Rectal smooth muscle tissue (tissue), 1 donor: Measurements from ENCODE around the gene ZNF862.

ENCODE experiments used
- H3K27ac ChIP-seq: one replicate; pipeline ENCODE4 v1.7.0; 2013; ENCODE audit warnings: low read depth, low read length, inconsistent platforms
- H3K27me3 ChIP-seq: one replicate; pipeline ENCODE4 v1.7.0; 2013; ENCODE audit warnings: low read length; ENCODE audit not compliant: control insufficient read depth, insufficient read depth
- H3K36me3 ChIP-seq: one replicate; pipeline ENCODE4 v1.7.0; 2013; ENCODE audit warnings: low read length; ENCODE audit not compliant: control insufficient read depth, insufficient read depth
- H3K4me1 ChIP-seq: one replicate; pipeline ENCODE4 v1.7.0; 2013; ENCODE audit warnings: low read length; ENCODE audit not compliant: control insufficient read depth, insufficient read depth
- H3K4me3 ChIP-seq: one replicate; pipeline ENCODE4 v1.7.0; 2013; ENCODE audit warnings: low read length
- H3K9ac ChIP-seq: one replicate; pipeline ENCODE4 v1.7.0; 2013; ENCODE audit warnings: low read length

The ZNF862 gene

DNA sequence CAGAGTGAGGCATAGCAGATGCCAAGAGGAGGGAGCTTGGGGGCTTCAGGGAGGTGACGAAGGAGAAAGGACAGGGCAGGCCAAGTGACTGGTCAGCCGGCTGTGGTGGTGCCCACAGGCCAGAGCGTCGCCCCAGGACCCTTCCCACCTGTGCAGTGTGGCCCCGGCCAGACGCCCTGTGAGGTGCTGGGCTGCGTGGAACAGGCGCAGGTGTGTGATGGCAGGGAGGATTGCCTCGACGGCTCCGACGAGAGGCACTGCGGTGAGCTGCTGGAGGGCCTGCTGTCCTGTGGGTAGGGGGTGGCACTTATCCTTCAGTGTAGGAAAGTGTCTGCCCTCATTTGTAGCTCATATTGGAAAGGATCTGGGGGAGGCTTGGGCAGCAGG lies 38.0 kb upstream of the ZNF862 start:
- H3K27ac ChIP-seq, result no peak overlapping the region

DNA sequence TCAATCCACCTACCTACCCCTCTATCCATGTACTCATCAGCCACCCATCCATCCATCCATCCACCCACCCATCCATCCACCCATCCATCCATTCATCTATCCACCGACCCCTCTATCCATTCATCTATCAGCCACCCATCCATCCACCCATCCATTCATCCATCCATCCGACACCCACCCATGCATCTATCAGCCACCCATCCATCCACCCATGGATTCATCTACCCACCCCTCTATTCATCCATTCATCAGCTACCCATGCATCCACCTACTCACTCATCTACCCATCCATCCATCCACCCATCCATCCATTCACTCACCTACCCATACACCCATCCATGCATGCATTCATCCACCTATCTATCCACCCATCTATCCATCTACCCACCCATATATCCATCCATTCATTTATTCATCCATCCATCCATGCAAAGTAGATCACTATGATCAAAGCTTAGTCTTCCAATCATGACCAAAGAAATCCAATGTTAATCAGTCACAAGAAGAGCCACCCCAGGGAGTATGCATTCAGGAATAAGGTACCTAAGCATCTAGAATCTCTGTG lies 37.1 kb upstream of the ZNF862 start:
- Histone ChIP-seq H3K9ac (no peak overlapping the region), H3K4me1 (no peaks in the 10 kb centered on the region), H3K27me3 (peaks cover 3% of the 10 kb centered on the region), H3K27ac (no peak overlapping the region), H3K36me3 (no peaks in the 10 kb centered on the region), H3K4me3 (no peak overlapping the region)

More for the DNA sequence above, 38.0 kb upstream of the ZNF862 start:
- Histone ChIP-seq H3K36me3 (no peaks in the 10 kb centered on the region), H3K9ac (no peak overlapping the region), H3K4me1 (no peaks in the 10 kb centered on the region), H3K4me3 (no peak overlapping the region), H3K27me3 (peaks cover 3% of the 10 kb centered on the region)

DNA sequence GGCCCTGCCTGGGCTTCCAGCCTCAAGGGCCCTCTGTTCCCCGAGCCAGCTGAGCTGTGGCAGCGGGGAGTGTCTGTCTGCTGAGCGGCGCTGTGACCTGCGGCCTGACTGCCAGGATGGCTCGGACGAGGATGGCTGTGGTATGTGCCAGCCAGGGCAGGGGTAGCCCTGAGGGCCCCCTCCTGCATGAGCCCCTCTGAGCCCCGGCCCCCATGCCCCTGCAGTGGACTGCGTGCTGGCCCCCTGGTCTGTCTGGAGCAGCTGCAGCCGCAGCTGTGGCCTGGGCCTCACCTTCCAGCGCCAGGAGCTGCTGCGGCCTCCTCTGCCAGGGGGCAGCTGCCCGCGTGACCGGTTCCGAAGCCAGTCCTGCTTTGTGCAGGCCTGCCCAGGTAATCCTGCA lies 36.4 kb upstream of the ZNF862 start:
- Histone ChIP-seq H3K4me1 (no peaks in the 10 kb centered on the region), H3K4me3 (no peak overlapping the region), H3K36me3 (no peaks in the 10 kb centered on the region), H3K27ac (no peak overlapping the region), H3K27me3 (peaks cover under 1% of the 10 kb centered on the region), H3K9ac (no peak overlapping the region)

DNA sequence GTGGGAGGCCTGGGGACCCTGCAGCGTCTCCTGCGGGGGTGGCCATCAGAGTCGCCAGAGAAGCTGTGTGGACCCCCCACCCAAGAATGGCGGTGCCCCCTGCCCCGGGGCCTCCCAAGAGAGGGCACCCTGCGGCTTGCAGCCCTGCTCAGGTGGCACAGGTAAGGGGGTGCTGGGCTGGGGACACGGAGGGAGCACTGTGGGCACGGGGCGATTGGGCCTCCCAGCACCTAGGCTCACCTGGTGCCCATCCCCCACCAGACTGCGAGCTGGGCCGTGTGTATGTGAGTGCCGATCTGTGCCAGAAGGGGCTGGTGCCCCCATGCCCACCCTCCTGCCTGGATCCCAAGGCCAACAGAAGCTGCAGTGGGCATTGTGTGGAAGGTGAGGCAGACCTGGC lies 35.2 kb upstream of the ZNF862 start:
- no peaks in the 10 kb centered on the region for H3K4me1 ChIP-seq
- H3K9ac ChIP-seq, result no peak overlapping the region
- peaks cover 3% of the 10 kb centered on the region for H3K27me3 ChIP-seq
- H3K4me3 ChIP-seq, result no peak overlapping the region
- H3K36me3 ChIP-seq, result no peaks in the 10 kb centered on the region
- no peak overlapping the region for H3K27ac ChIP-seq

DNA sequence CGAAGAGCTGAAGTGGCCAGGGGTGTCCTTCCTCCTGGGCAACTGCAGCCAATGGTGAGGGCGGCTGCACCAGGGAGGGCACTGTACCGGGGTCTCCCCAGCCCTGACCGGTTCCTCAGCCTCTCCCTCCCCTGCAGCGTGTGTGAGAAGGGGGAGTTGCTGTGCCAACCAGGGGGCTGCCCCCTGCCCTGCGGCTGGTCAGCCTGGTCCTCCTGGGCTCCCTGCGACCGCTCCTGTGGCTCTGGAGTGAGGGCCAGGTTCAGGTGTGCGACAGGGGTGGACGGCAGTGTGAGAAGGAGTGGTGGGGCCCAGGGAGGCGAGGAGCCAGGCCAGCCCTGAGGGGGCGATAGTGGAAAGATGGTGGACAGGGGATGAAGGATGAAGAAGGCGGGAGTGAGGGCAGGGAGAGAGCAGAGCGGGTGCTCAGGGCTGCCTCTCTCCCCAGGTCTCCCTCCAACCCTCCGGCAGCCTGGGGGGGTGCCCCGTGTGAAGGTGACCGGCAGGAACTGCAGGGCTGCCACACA lies 34.6 kb upstream of the ZNF862 start:
- Histone ChIP-seq H3K4me1 (no peaks in the 10 kb centered on the region), H3K36me3 (no peaks in the 10 kb centered on the region), H3K4me3 (no peak overlapping the region), H3K27ac (no peak overlapping the region), H3K9ac (no peak overlapping the region), H3K27me3 (peaks cover 3% of the 10 kb centered on the region)

DNA sequence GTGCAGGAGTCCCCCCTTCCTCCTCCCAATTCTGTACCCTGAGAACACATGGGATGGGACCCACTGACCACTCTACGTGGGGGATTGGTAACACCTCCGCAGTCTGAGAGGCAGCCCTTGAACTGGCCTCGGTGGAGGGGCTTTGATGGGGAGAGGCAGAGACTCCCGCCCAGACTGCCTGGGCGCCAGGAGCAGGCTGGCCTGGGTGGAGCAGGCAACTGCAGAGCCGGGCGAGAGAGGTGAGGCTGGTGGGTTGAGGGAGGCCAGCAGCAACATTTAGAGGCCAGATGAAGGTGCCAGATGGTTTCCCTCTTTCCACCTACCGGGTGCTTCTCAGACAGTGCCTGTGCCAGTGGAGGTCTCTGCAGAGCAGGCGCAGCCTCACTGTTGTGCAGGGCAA lies 34.1 kb upstream of the ZNF862 start:
- H3K27me3 ChIP-seq, result peaks cover 3% of the 10 kb centered on the region
- no peak overlapping the region for H3K27ac ChIP-seq
- no peak overlapping the region for H3K9ac ChIP-seq
- no peaks in the 10 kb centered on the region for H3K4me1 ChIP-seq
- no peaks in the 10 kb centered on the region for H3K36me3 ChIP-seq
- H3K4me3 ChIP-seq, result no peak overlapping the region

DNA sequence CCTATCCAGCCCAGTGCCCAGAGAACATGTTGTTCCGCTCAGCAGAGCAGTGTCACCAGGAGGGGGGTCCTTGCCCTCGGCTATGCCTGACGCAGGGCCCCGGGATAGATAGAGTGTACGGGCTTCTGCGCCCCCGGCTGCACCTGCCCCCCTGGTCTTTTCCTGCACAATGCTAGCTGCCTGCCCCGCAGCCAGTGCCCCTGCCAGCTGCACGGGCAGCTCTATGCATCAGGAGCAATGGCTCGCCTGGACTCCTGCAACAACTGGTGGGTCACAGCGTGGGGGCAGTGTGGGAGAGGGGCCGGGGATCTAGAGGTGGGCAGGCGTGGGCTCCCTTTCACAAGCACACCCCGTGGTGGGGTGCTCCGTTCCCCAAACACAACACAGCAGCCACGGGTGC lies 31.4 kb upstream of the ZNF862 start:
- H3K27me3 ChIP-seq, result peaks cover 3% of the 10 kb centered on the region
- H3K36me3 ChIP-seq, result no peaks in the 10 kb centered on the region
- no peaks in the 10 kb centered on the region for H3K4me1 ChIP-seq
- H3K9ac ChIP-seq, result no peak overlapping the region
- no peak overlapping the region for H3K27ac ChIP-seq
- no peak overlapping the region for H3K4me3 ChIP-seq

DNA sequence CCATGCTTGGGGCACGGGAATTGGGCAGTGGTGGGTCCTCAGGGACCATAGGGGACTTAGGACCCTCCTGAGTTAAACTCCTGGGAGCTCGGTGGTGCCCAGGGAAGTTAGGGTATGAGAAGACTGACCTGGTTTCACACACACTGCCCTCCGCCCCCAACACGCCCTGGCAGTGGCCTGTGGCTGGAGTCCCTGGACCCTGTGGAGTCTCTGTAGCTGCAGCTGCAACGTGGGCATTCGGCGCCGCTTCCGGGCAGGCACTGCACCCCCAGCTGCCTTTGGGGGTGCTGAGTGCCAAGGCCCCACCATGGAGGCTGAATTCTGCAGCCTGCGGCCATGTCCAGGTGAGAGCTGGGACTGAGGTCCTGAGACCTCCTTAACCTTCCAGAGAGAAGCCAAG lies 29.9 kb upstream of the ZNF862 start:
- Histone ChIP-seq H3K4me1 (no peaks in the 10 kb centered on the region), H3K9ac (no peak overlapping the region), H3K4me3 (no peak overlapping the region), H3K36me3 (no peaks in the 10 kb centered on the region), H3K27ac (no peak overlapping the region), H3K27me3 (peaks cover 3% of the 10 kb centered on the region)

DNA sequence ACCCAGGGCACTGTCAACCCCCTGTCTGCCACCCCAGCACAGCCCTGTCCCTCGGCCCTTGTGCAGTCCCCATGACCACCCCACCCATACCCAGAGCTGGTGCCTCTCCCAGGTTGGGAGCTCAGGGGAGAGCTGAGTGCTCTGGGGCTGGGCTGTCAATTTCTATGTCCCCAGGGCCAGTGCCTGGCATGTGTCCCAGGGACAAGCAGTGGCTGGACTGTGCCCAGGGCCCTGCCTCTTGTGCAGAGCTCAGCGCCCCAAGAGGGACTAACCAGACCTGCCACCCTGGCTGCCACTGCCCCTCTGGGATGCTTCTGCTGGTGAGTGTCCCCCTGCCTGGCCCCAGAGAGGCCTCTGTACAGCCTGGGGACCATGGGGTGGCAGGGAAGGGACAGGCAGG lies 29.0 kb upstream of the ZNF862 start:
- H3K4me3 ChIP-seq, result no peak overlapping the region
- H3K27me3 ChIP-seq, result peaks cover 3% of the 10 kb centered on the region
- no peaks in the 10 kb centered on the region for H3K36me3 ChIP-seq
- no peaks in the 10 kb centered on the region for H3K4me1 ChIP-seq
- H3K27ac ChIP-seq, result no peak overlapping the region
- H3K9ac ChIP-seq, result no peak overlapping the region

DNA sequence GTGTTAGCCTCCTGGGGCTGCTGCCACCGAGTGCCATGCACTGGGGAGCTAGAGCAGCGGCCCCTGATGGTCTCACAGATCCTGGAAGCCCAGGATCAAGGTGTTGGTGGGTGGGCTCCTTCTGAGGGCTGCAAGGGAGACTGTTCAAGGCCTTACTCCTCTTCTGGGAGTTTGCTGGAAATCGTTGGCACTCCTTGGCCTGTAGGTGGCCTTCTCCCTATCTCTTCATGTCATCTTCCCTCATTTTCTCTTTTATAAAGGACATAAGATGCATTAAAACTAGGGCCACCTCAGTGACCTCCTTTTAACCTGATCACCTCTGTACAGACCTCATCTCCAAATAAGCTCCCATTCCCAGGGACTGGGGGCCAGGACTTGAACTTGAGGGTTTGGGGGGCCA lies 27.0 kb upstream of the ZNF862 start:
- H3K27ac ChIP-seq, result no peak overlapping the region
- no peaks in the 10 kb centered on the region for H3K36me3 ChIP-seq
- no peak overlapping the region for H3K9ac ChIP-seq
- H3K27me3 ChIP-seq, result peaks cover 3% of the 10 kb centered on the region
- H3K4me1 ChIP-seq, result no peaks in the 10 kb centered on the region
- H3K4me3 ChIP-seq, result no peak overlapping the region

DNA sequence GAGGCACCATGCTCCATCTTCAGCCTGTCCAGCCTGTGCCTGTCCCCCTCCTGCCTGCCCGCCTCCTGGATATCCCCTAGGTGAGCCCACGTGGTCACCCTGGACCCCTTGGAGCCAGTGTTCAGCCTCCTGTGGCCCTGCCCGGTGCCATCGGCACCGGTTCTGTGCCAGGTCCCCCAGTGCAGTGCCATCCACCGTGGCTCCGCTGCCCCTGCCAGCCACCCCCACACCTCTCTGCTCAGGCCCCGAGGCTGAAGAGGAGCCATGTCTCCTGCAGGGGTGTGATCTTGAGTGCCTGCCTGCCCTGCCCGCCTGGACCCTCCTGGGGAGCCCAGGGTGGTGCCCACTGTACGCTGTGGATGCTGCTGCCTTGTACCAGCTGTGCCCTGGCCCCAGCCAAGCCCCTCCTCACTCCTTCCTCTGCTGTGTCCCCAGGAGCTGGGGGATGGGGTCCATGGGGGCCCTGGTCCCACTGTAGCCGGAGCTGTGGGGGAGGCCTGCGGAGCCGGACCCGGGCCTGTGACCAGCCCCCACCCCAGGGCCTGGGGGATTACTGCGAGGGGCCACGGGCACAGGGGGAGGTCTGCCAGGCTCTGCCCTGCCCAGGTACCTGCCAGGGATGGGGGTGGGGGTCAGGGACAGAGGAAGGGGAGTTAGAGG lies 26.2 kb upstream of the ZNF862 start:
- Histone ChIP-seq H3K27me3 (peaks cover under 1% of the 10 kb centered on the region), H3K9ac (no peak overlapping the region), H3K36me3 (no peaks in the 10 kb centered on the region), H3K27ac (no peak overlapping the region), H3K4me3 (no peak overlapping the region), H3K4me1 (no peaks in the 10 kb centered on the region)

DNA sequence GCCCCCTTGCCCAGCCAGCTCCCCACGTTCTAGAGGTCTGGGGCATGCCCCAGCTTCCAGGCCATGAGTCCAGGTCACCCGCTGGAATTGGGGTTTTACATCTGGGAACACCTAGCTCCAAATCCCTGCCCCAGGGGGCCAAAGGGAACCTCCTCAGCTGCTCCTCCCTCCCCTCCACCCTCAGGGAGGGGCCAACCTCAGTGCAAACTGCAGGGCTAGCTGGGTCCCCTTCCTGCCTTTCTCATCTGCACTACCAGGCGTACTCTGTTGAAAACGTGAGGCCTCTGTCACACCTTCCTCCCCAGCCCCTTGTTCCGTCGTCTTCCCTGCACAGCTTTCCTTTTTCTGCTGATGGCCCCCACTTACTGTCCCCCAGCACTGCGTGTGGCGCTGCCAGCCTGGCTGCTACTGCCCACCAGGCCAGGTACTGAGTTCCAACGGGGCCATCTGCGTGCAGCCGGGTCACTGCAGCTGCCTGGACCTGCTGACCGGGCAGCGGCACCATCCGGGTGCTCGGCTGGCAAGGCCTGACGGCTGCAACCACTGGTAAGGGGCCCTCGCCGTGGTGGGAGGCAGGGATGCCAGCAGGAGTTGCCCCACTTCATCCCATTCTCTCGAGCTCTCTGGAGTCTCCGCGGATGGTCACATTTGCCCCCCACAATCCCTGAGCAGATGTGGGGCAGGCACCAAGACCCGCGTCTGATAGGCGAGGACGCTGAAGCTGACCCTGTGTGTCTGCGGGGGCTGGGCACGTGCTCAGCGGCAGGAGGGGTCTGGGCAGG lies 24.7 kb upstream of the ZNF862 start:
- Histone ChIP-seq H3K27ac (no peak overlapping the region), H3K9ac (no peak overlapping the region), H3K4me1 (no peaks in the 10 kb centered on the region), H3K4me3 (no peak overlapping the region), H3K36me3 (no peaks in the 10 kb centered on the region), H3K27me3 (no peaks in the 10 kb centered on the region)
